A549 (cell line): ENCODE data around the gene CMTM3.

Experiments
- BCL3 ChIP-seq: fragments of >200 bp; sonication (Bioruptor Twin); formaldehyde crosslinking; IDR thresholded peaks from 3 replicates; pipeline ENCODE4 v1.6.1; 2016
- CHD4 ChIP-seq: fragments of 200-600 bp; sonication (generic); IDR thresholded peaks from 2 replicates; pipeline ENCODE4 v1.6.1; 2016; ENCODE audit warnings: antibody characterized with exemption, mild to moderate bottlenecking, borderline replicate concordance
- CTCF ChIP-seq: fragments of >200 bp; sonication (Bioruptor Twin); formaldehyde crosslinking; IDR thresholded peaks from 3 replicates; pipeline ENCODE4 v1.5.1; 2016
- ESRRA ChIP-seq: fragments of 150-350 bp; IDR thresholded peaks from 2 replicates; pipeline ENCODE4 v1.6.1; 2014; ENCODE audit warnings: mild to moderate bottlenecking, low read length, borderline replicate concordance
- GATA3 ChIP-seq: IDR thresholded peaks from 2 replicates; pipeline ENCODE4 v1.6.1; 2012; ENCODE audit warnings: borderline replicate concordance
- MAX ChIP-seq: IDR thresholded peaks from 2 replicates; pipeline ENCODE4 v1.6.1; 2012
- POLR2A ChIP-seq: IDR thresholded peaks from 2 replicates; pipeline ENCODE4 v1.6.1; 2012; ENCODE audit warnings: mild to moderate bottlenecking, low read length
- RFX5 ChIP-seq: fragments of 450-650 bp; IDR thresholded peaks from 2 replicates; pipeline ENCODE4 v1.7.1; 2014; ENCODE audit warnings: antibody characterized with exemption, mild to moderate bottlenecking, moderate library complexity
- RNF2 ChIP-seq: fragments of 200-600 bp; sonication (generic); IDR thresholded peaks from 2 replicates; pipeline ENCODE4 v1.6.1; 2016; ENCODE audit warnings: low read depth, mild to moderate bottlenecking, antibody characterized with exemption, moderate library complexity, borderline replicate concordance
- USF2 ChIP-seq: fragments of 450-650 bp; IDR thresholded peaks from 2 replicates; pipeline ENCODE4 v1.6.1; 2014; ENCODE audit warnings: antibody characterized with exemption

GRCh38 chr16:66619534-66620428 lies 15.3 kb downstream of the CMTM3 start:
- TF ChIP-seq CTCF (no peak), ESRRA (no peak), RFX5 (no peak), MAX (no peak), POLR2A (no peak), CHD4 (no peak), BCL3 (no peak), RNF2 (no peak), USF2 (no peak), GATA3 (no peak)
